Heart left ventricle (tissue), 16 donors: ENCODE measurements around the gene GJD4. TPM values are rescaled to one million over a fixed set of nuclear protein-coding genes. Genes with fewer than 3 reads are reported as not detected.

Source experiments
- ATAC-seq, 4 donors: fragments of 200-7000 bp; cut with Tn5 transposase; one replicate each; pipeline ENCODE4 v1.9.1; 2020 to 2022; ENCODE audit warnings: moderate library complexity in 4 of 4, mild to moderate bottlenecking in 3 of 4, moderate number of reproducible peaks in 1 of 4
- DNase-seq, 5 donors: peaks; one replicate each; pipeline ENCODE4 v3.0.0-alpha.2; 2020
- H3K27ac ChIP-seq, 12 donors: fragments of 200-600 bp; sonication (generic) in 4 of 12; one replicate each; pipeline versions ENCODE4 v1.5.0 to v1.8.0; 2016 to 2022; ENCODE audit warnings: mild to moderate bottlenecking in 2 of 12
- H3K27me3 ChIP-seq, 9 donors: fragments of 200-600 bp; sonication (generic) in 2 of 9; one replicate each; pipeline versions ENCODE4 v1.5.1 to v1.8.0; 2016 to 2022; ENCODE audit warnings: mild to moderate bottlenecking in 3 of 9
- H3K36me3 ChIP-seq, 9 donors: fragments of 200-600 bp; sonication (generic) in 2 of 9; one replicate each; pipeline versions ENCODE4 v1.5.0 to v1.8.0; 2018 to 2022; ENCODE audit warnings: mild to moderate bottlenecking in 2 of 9
- H3K4me1 ChIP-seq, 12 donors: fragments of 200-600 bp; sonication (generic) in 4 of 12; one replicate each; pipeline versions ENCODE4 v1.5.0 to v1.8.0; 2016 to 2022; ENCODE audit warnings: mild to moderate bottlenecking in 3 of 12
- H3K4me3 ChIP-seq, 12 donors: fragments of 200-600 bp; sonication (generic) in 4 of 12; one replicate each; pipeline versions ENCODE4 v1.5.0 to v1.8.0; 2017 to 2022; ENCODE audit warnings: mild to moderate bottlenecking in 9 of 12, moderate library complexity in 4 of 12
- H3K9me3 ChIP-seq, 12 donors: fragments of 200-600 bp; sonication (generic) in 4 of 12; one replicate each; pipeline versions ENCODE4 v1.5.0 to v1.8.0; 2016 to 2022; ENCODE audit warnings: mild to moderate bottlenecking in 1 of 12
- CTCF ChIP-seq, 12 donors: fragments of 200-600 bp; sonication (generic) in 4 of 12; IDR thresholded peaks; one replicate each; pipeline versions ENCODE4 v1.5.0 to v1.8.0; 2018 to 2022; ENCODE audit warnings: antibody characterized with exemption in 12 of 12, mild to moderate bottlenecking in 5 of 12
- POLR2A ChIP-seq, 2 donors: fragments of 450-650 bp; IDR thresholded peaks; one replicate each; pipeline ENCODE4 v1.6.1; 2017; ENCODE audit warnings: antibody characterized with exemption in 2 of 2, mild to moderate bottlenecking in 2 of 2, moderate library complexity in 2 of 2
- WGBS, 4 donors: extraction: QIAGEN DNeasy Blood & Tissue Kit in 2 of 4; methylation state at CpG; one replicate each; pipeline versions ENCODE4 v1.1.5 to v1.1.7; 2013 to 2018; 5-methylcytosine and 5-hydroxymethylcytosine counted together
- intact Hi-C, 10 donors: fragments of 100-400 bp; cut with DNase I; formaldehyde crosslinking; loops; one replicate each; pipeline versions ENCODE4 v1.11.1 to v1.14.2; 2022
- polyA plus RNA-seq, 2 donors: library from polyadenylated mRNA; stranded (reverse); fragments of 200-250 nt; gene quantifications; one replicate each; pipeline ENCODE4 v1.2.3, GENCODE V29; 2013
- total RNA-seq, 9 donors: library from RNA; depleted of rRNA in 2 of 9; stranded (reverse); fragments of >200 nt in 2 of 9; fragmentation: NEBNext Ultra II Directional in 3 of 9; extraction: Animal tissue kit (Norgen Biotek cat#: 25700) in 3 of 9; gene quantifications; one replicate each; pipeline versions ENCODE4 v1.1.0 to v1.2.4, GENCODE V29; 2016 to 2023
- donor health status: ischemic (EF 13 %, LVEDD 7.1; RV severe dilation, severe dysfunction).
- donor health status: healthy with polysubstance abuse.
- donor health status: DM: no; HTN: yes; CAD: no.
- donor health status: DM: no; HTN: no; CAD: no.
- donor health status: ischemic (EF 25% LVEDD 6.9; RV normal size, moderate dysfunction).
- donor health status: ischemic (EF 25% LVEDD 5.7; RV mildly dilated, moderate dysfunction).
- donor health status: healthy.
- donor health status: DM: yes; HTN: yes; CAD: no.
- donor health status: ischemic (EF 35%, LVEDD 5.7; RV mildly dilated, moderate dysfunction).
- donor health status: nonischemic (EF 11% LVEDD 7.7; RV severe dilation, severe dysfunction).
- donor health status: DM: yes; HTN: yes; CAD: no.
- donor health status: PGD.
- donor health status: ischemic (EF 29% LVEDD 5.4; RV normal size, mild dysfunction).
- donor health status: nonischemic (EF 23%, LVEDD 6.1; RV moderate dilation, normal function).

Gene GJD4
- total and polyA plus RNA-seq, 11 donors, result not detected

DNA sequence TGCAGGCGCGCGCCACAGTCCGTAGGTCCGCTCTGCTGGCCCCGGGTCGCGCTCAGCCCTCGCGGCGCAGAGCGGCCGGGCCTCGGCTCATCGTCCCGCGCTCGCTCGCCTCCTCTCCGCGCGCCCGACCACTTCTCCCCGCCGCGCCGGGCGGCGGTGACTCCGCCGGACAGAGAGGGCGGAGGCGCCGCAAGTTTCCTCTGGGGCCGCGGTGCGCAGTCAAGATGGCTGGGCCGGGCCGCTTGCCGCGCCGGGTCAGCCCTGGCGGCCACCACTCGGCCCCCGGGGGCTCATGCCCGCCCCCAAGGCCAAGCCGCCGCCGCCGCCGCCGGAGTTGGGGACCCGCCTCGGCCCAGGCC lies 36.5 kb downstream of the GJD4 start:
- WGBS, 4 donors, result 0 to 1% (median 1%) methylated on average over 13 to 54 of the region's 54 CpGs
- Histone ChIP-seq H3K4me3 (peak overlapping the region; percentile 74 to 97 (median 80)), H3K27ac (peak overlapping the region; percentile 75 to 97 (median 92)), H3K27me3 (peaks cover 0 to 48% (median 0%) of the 10 kb centered on the region in 9 donors), H3K9me3 (no peaks in the 10 kb centered on the region), H3K4me1 (peaks cover 0 to 43% (median 17%) of the 10 kb centered on the region in 12 donors), H3K36me3 (peaks cover 0 to 12% (median 0%) of the 10 kb centered on the region in 9 donors)
- no peak for TF ChIP-seq POLR2A (IDR thresholded peaks at IDR 0.05)
- no peak for TF ChIP-seq CTCF (IDR thresholded peaks at IDR 0.05)
- DNase-seq (peak in 1 of 5 donors; percentile 49), ATAC-seq (peak in 2 of 4 donors; percentile 43)
- intact Hi-C loops, result loop anchor here (5.0 to 10.0 kb wide), 17 partner anchors 181 to 1086 kb away; no protein-coding TSS in a partner anchor

DNA sequence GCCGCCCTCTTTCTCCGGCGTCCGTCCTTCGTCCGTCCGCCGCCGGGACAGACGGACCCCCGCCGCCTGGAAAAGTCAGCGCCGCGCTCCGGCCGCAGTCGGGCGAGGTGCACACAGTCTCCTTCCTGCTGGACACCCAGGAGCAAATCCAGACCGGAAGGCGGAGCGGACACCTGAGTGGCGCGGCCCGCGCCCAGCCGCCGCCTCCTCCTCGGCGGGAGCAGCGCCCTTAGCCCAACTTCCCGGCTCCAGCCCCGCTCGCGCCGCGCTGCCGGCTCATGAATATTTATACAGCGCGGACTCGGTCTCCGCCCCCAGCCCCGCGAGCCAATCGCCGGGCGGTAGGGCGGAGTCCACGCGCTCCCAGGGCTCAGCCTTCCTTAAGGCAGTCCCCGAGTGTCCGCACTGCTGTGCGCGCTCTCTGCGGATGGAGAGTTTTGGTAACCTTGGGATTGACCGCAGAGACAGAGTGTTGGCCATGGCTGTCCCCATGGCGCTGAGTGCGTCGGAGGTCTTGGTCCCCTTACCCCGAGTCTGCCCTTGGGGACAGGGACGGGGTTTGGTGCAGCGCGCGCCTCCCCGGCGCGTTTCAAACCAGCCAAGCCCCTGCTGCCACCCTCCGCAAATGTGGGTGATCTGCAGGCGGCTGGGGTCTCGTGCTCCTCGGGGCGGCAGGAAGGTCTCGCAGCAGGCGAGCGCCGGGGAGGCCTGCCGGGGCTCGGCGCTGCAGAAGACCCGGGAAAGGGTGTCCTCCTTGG lies 37.1 kb downstream of the GJD4 start, which contains the start of gene FZD8:
Gene FZD8, minus strand, starts transcription at position 262 of the 758 bp plus-strand sequence. CDS start 867 bp downstream, outside the sequence.
- ATAC-seq (peak; percentile 94 to 97 (median 96)), DNase-seq (peak; percentile 93 to 95 (median 94))
- Histone ChIP-seq H3K27me3 (peaks cover 0 to 48% (median 0%) of the 10 kb centered on the region in 9 donors), H3K36me3 (peaks cover 0 to 12% (median 0%) of the 10 kb centered on the region in 9 donors), H3K27ac (peak within 1 kb of the TSS; percentile 75 to 97 (median 92)), H3K4me1 (peaks cover 0 to 39% (median 17%) of the 10 kb centered on the region in 12 donors), H3K9me3 (no peaks in the 10 kb centered on the region), H3K4me3 (peak within 1 kb of the TSS; percentile 74 to 97 (median 80))
- 0 to 1% (median 1%) methylated on average over 43 to 80 of the region's 80 CpGs for WGBS, 4 donors
- TF ChIP-seq POLR2A (IDR thresholded peaks at IDR 0.05) (peak; percentile 89 to 98), CTCF (IDR thresholded peaks at IDR 0.05) (peak in 6 of 12 donors; percentile 6 to 28 (median 12))
- intact Hi-C loops, result loop anchor here (5.0 to 10.0 kb wide), 17 partner anchors 180 to 1085 kb away; no protein-coding TSS in a partner anchor

GRCh38 chr10:35642793-35643114 lies 37.6 kb downstream of the GJD4 start:
- Histone ChIP-seq H3K27me3 (peaks cover 0 to 47% (median 0%) of the 10 kb centered on the region in 9 donors), H3K4me1 (peaks cover 0 to 34% (median 16%) of the 10 kb centered on the region in 12 donors), H3K36me3 (peaks cover 0 to 12% (median 0%) of the 10 kb centered on the region in 9 donors), H3K9me3 (no peaks in the 10 kb centered on the region), H3K4me3 (peak overlapping the region; percentile 74 to 97 (median 80)), H3K27ac (peak overlapping the region in 11 of 12 donors; percentile 60 to 97 (median 91))
- intact Hi-C loops, result loop anchor here (5.0 to 10.0 kb wide), 17 partner anchors 180 to 1085 kb away; no protein-coding TSS in a partner anchor
- no peak for DNase-seq
- no peak for TF ChIP-seq CTCF (IDR thresholded peaks at IDR 0.05)
- TF ChIP-seq POLR2A (IDR thresholded peaks at IDR 0.05), result no peak
- 0 to 1% (median 0%) methylated on average over 3 to 17 of the region's 17 CpGs for WGBS, 4 donors
- no peak for ATAC-seq
